BJ (cell line): ENCODE results near the gene PPP4R4. TPM values are rescaled to one million over a fixed set of nuclear protein-coding genes. Genes with fewer than 3 reads are reported as not detected.
"Not testable (repeated sequence)": the region's sequence is repeated elsewhere in the genome, so short reads cannot be mapped to it uniquely, and the experiment has no call there.

Experiments
- CTCF ChIA-PET: fragments of 350-600 bp; formaldehyde crosslinking; extraction: SDS; loops from one replicate; lab custom pipeline; 2021; ENCODE audit warnings: antibody characterized with exemption, inconsistent platforms; lab: Yijun Ruan, JAX
- POLR2A ChIA-PET: fragments of 300-600 bp; sonication (Branson Sonifier 250); formaldehyde crosslinking; extraction: SDS; loops from one replicate; lab custom pipeline; 2021; ENCODE audit warnings: antibody characterized with exemption; lab: Charles Lee
- DNase-seq: peaks from one replicate; pipeline ENCODE4 v3.0.0-alpha.2; 2011; ENCODE audit warnings: low read depth
- H3K27me3 ChIP-seq: 2 replicates; pipeline ENCODE4 v1.6.0; 2011; ENCODE audit warnings: low read length; ENCODE audit not compliant: control insufficient read depth, insufficient read depth
- H3K36me3 ChIP-seq: 2 replicates; pipeline ENCODE4 v1.5.1; 2011; ENCODE audit warnings: low read length; ENCODE audit not compliant: control insufficient read depth, insufficient read depth
- H3K4me3 ChIP-seq: 2 replicates; pipeline ENCODE4 v1.5.1; 2011; ENCODE audit warnings: low read depth, mild to moderate bottlenecking, control low read depth, low read length
- CTCF ChIP-seq: IDR thresholded peaks from 2 replicates; pipeline ENCODE4 v1.5.1; 2011; ENCODE audit warnings: low read depth, mild to moderate bottlenecking, control low read depth, inconsistent platforms, low read length, moderate library complexity; ENCODE audit not compliant: insufficient read depth
- polyA plus RNA-seq: library from polyadenylated mRNA; depleted of rRNA; stranded (reverse); fragments of >200 nt; gene quantifications from 2 replicates; pipeline ENCODE4 v1.2.3, GENCODE V29; 2011

The PPP4R4 gene
- polyA plus RNA-seq, 1 experiment, result 0.37 TPM

GRCh38 chr14:94239406-94239805, 65.3 kb downstream of the PPP4R4 start:
- ChIA-PET CTCF (no interaction called here), POLR2A (no interaction called here)
- no peaks in the 10 kb centered on the region for H3K36me3 ChIP-seq
- H3K4me3 ChIP-seq, result no peak overlapping the region
- no peak for DNase-seq
- no peak for TF ChIP-seq CTCF
- H3K27me3 ChIP-seq, result no peaks in the 10 kb centered on the region

- ChIA-PET CTCF (no interaction called here), POLR2A (no interaction called here)
- Histone ChIP-seq H3K36me3 (no peaks in the 10 kb centered on the region), H3K4me3 (no peak overlapping the region), H3K27me3 (no peaks in the 10 kb centered on the region)
- TF ChIP-seq CTCF, result no peak
- DNase-seq, result no peak
Observed at GRCh38 chr14:94244182-94244581, 70.1 kb downstream of the PPP4R4 start.

- CTCF ChIA-PET, result interaction anchor here (0.9 kb wide), 1 partner anchor 15 kb away, joined by 3 read pairs; no protein-coding TSS in a partner anchor
- DNase-seq, POLR2A ChIA-PET, H3K27me3 ChIP-seq, H3K36me3 ChIP-seq, H3K4me3 ChIP-seq: not testable (repeated sequence)
Observed at GRCh38 chr14:94264195-94264594, 90.1 kb downstream of the PPP4R4 start.

- H3K36me3 ChIP-seq, result no peaks in the 10 kb centered on the region
- H3K27me3 ChIP-seq, result no peaks in the 10 kb centered on the region
- CTCF ChIA-PET, result interaction anchor here (1.4 kb wide), 1 partner anchor 10 kb away, joined by 4 read pairs; no protein-coding TSS in a partner anchor
- no peak overlapping the region for H3K4me3 ChIP-seq
- DNase-seq, result no peak
- POLR2A ChIA-PET, result no interaction called here
- no peak for TF ChIP-seq CTCF
Observed at GRCh38 chr14:94267352-94267751, 93.2 kb downstream of the PPP4R4 start.

- CTCF ChIA-PET, result not testable (repeated sequence)
Observed at GRCh38 chr14:94268582-94268981, 94.5 kb downstream of the PPP4R4 start.

GRCh38 chr14:94269156-94269555, 95.0 kb downstream of the PPP4R4 start:
- Histone ChIP-seq H3K36me3 (no peaks in the 10 kb centered on the region), H3K4me3 (no peak overlapping the region), H3K27me3 (no peaks in the 10 kb centered on the region)
- POLR2A ChIA-PET, result no interaction called here
- CTCF ChIA-PET, result no interaction called here
- no peak for TF ChIP-seq CTCF
- DNase-seq, result no peak

More at GRCh38 chr14:94268582-94268981, 94.5 kb downstream of the PPP4R4 start:
- H3K27me3 ChIP-seq, DNase-seq, POLR2A ChIA-PET, H3K4me3 ChIP-seq, H3K36me3 ChIP-seq: not testable (repeated sequence)

GRCh38 chr14:94276898-94277561, 102.9 kb downstream of the PPP4R4 start:
- H3K36me3 ChIP-seq, H3K4me3 ChIP-seq, DNase-seq, H3K27me3 ChIP-seq, POLR2A ChIA-PET: not testable (repeated sequence)
- CTCF ChIA-PET, result interaction anchor here (1.4 kb wide), 1 partner anchor 10 kb away, joined by 4 read pairs; no protein-coding TSS in a partner anchor
